GM18511 (cell line): ENCODE results near the gene GNAL.

Experiments
- ATAC-seq: cut with Tn5 transposase; IDR thresholded peaks from one replicate; pipeline ENCODE4 v1.9.1; 2021; ENCODE audit warnings: mild to moderate bottlenecking, moderate library complexity; ENCODE audit not compliant: unreplicated experiment

GNAL gene

GRCh38 chr18:11719621-11720020, 30.6 kb downstream of the GNAL start:
- no peak for ATAC-seq

- ATAC-seq: no peak
Observed at GRCh38 chr18:11721720-11722119, 32.7 kb downstream of the GNAL start.

- ATAC-seq: no peak
Observed at GRCh38 chr18:11724781-11725180, 35.7 kb downstream of the GNAL start.

- no peak for ATAC-seq
Observed at GRCh38 chr18:11726556-11726955, 37.5 kb downstream of the GNAL start.

GRCh38 chr18:11728249-11728648, 39.2 kb downstream of the GNAL start:
- no peak for ATAC-seq

GRCh38 chr18:11729556-11729955, 40.5 kb downstream of the GNAL start:
- no peak for ATAC-seq

GRCh38 chr18:11733031-11733430, 44.0 kb downstream of the GNAL start:
- ATAC-seq: no peak

GRCh38 chr18:11736656-11737055, 47.6 kb downstream of the GNAL start:
- no peak for ATAC-seq

GRCh38 chr18:11739893-11740292, 50.8 kb downstream of the GNAL start:
- ATAC-seq: no peak

- no peak for ATAC-seq
Observed at GRCh38 chr18:11740461-11740860, 51.4 kb downstream of the GNAL start.

- ATAC-seq: no peak
Observed at GRCh38 chr18:11741505-11742145, 52.6 kb downstream of the GNAL start.

GRCh38 chr18:11745521-11745920, 56.5 kb downstream of the GNAL start:
- no peak for ATAC-seq

- ATAC-seq: no peak
Observed at GRCh38 chr18:11747286-11747685, 58.2 kb downstream of the GNAL start.

GRCh38 chr18:11747731-11748130, 58.7 kb downstream of the GNAL start:
- no peak for ATAC-seq

GRCh38 chr18:11749305-11749704, 60.2 kb downstream of the GNAL start:
- no peak for ATAC-seq

- no peak for ATAC-seq
Observed at GRCh38 chr18:11750171-11750570, 61.1 kb downstream of the GNAL start.

GRCh38 chr18:11750581-11751310, 61.7 kb downstream of the GNAL start:
- no peak for ATAC-seq

- ATAC-seq: no peak
Observed at GRCh38 chr18:11751341-11752115, 62.5 kb downstream of the GNAL start.

GRCh38 chr18:11752116-11752911, 63.2 kb downstream of the GNAL start:
- no peak for ATAC-seq

- no peak for ATAC-seq
Observed at GRCh38 chr18:11754979-11755378, 65.9 kb downstream of the GNAL start.

GRCh38 chr18:11757084-11757590, 68.1 kb downstream of the GNAL start:
- no peak for ATAC-seq
